T-helper 22 cell (primary cell): ENCODE results near the gene BHLHA9.
"Not testable (repeated sequence)": the region's sequence is repeated elsewhere in the genome, so short reads cannot be mapped to it uniquely, and the experiment has no call there.

ENCODE experiments used
- DNase-seq: peaks from one replicate; pipeline ENCODE4 v3.0.0-alpha.2; 2020; ENCODE audit warnings: low read depth

Gene BHLHA9

GRCh38 chr17:1270210-1271029 is at the start of gene BHLHA9:
Gene BHLHA9 (plus strand): TSS chr17:1270444. CDS start chr17:1270564, 120 bp downstream.
- DNase-seq: no peak

DNA sequence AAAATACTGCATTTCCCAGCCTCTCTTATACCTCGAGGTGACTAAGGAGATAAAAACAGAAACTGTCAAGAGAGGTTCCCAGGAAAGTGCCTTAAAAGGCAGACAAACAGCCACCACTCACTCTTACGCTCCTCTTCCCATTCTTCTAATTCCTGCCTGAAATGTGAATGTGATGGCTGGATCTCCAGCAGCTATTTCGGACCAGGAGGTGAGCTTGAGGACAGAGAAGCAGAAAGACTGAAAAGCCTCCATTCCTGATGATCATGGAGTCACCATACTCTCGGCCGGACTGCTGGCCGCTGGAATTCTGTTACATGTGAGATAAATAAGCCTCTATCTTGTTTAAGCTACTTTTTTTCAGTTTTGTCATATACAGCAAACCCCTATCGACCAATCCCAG is 49.0 kb upstream of the BHLHA9 start:
- no peak for DNase-seq

DNA sequence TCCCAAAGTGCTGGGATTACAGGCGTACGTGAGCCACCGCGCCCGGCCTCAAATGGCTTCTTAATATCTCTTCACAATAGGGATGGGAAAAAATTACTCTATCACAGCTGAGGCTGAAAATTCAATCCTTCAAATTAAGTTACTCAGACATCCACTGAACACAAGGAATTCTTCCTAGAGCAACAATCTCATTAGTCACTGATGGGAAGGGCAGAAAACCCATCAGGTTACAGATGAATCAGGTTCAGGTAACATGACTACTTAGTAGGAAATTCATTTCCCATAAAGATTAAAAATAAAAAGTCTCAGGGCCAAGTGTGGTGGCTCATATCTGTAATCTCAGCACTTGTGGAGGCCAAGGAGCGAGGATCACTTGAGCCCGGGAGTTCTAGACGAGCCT is 47.9 kb upstream of the BHLHA9 start:
- no peak for DNase-seq

DNA sequence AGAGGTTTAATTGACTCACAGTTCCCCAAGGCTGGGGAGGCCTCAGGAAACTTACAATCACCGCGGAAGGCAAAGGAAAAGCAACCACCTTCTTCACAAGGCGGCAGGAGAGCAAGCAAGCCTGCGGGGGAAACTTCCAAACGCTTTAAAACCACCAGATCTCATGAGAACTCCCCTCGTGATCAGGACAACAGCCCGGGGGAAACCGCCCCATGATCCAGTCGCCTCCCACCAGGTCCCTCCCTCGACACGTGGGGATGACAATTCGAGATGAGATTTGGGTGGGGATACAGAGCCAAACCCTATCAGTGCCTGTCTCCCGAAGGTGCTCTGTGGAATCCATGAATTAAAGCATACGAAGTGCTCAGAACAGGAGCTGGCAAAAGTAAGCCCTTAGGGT is 46.6 kb upstream of the BHLHA9 start:
- DNase-seq: no peak

GRCh38 chr17:1224330-1224729 is 45.9 kb upstream of the BHLHA9 start:
- DNase-seq: no peak

- DNase-seq: no peak
Observed at GRCh38 chr17:1226308-1226707, 43.9 kb upstream of the BHLHA9 start.

DNA sequence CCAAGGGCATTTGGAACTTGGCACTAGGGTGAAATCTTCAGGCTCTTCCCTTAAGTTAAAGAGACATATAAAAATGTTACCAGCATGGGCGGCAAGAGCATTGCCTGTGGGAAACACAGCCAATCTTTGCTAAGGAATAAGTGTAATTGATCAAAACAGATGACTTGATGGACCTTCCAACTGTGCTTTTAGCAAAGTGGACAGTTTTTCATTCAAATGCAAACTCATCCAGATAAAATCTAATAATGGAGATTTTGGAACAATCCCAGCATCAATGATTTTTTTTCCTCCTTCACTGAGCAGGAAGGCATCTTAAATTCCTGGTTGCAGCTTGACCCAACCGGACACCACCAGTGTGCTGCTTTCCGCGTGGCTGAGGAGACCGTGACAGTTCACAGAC is 42.9 kb upstream of the BHLHA9 start:
- DNase-seq: no peak

DNA sequence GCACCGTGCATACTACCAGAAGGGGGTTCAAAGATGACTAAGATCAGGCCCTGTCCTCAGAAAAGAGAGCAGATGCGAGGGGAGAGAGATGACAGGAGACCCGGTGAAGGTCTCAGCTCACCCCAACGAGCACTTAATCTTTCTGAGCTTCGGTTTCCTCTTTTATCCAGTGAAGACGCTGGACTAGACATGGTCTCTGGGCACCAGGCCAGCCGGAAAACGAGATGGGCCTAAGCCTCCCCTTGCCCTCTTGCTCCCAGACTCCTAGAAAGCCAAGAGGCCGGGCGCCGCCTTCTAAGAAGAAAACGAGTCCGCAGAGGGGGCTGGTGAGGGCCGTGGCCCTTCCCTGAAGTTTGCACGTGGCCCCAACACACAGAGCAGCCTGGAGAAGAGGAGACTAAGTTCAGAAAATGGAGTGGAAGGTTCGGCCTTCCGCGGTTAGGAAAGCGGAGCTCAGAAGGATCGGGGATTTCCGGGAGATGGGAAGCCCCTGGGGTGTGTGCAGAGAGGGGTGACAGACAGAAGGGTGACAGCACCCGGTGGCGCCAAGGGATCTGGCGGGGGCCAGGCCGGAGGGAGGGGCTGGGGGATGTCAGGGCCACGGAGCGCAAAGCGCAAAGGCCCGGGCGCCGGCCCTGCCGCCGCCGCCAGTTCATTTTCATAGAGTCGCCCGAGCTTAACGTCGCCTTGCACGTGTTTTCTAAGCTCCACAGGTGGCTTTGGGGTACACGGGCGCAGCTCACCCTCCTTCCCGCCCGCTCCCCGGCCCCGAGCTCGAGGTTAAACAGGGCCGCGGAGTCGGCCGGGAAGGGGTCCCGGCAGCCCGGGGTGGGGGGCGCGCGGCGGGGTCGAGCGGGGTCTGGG is 42.1 kb upstream of the BHLHA9 start:
- peak; percentile 14 for DNase-seq

GRCh38 chr17:1228781-1229348 is 41.4 kb upstream of the BHLHA9 start:
- no peak for DNase-seq

GRCh38 chr17:1229349-1229899 is 40.8 kb upstream of the BHLHA9 start:
- DNase-seq: peak; percentile 16

GRCh38 chr17:1229900-1230501 is 40.2 kb upstream of the BHLHA9 start:
- DNase-seq: no peak

GRCh38 chr17:1231456-1231855 is 38.8 kb upstream of the BHLHA9 start:
- DNase-seq: no peak

DNA sequence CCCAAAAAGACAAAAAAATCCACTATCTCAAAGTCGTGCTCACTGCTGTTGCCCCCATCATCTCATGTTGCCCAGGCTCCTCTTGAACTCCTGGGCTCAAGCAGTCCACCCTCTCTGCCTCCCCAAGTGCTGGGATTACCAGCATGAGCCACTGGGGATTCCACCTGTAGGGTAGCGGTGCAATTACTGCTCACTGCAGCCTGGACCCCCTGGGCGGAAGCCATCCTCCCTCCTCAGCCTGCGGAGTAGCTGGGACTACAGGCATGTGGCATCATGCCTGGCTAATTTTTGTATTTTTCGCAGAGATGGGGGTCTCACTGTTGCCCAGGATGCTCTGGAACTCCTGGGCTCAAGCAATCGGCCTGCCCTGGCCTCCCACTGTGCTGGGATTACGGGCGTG is 37.9 kb upstream of the BHLHA9 start:
- no peak for DNase-seq

- no peak for DNase-seq
Observed at GRCh38 chr17:1232786-1233185, 37.5 kb upstream of the BHLHA9 start.

GRCh38 chr17:1234455-1234854 is 35.8 kb upstream of the BHLHA9 start:
- DNase-seq: no peak

- DNase-seq: no peak
Observed at GRCh38 chr17:1237471-1237870, 32.8 kb upstream of the BHLHA9 start.

DNA sequence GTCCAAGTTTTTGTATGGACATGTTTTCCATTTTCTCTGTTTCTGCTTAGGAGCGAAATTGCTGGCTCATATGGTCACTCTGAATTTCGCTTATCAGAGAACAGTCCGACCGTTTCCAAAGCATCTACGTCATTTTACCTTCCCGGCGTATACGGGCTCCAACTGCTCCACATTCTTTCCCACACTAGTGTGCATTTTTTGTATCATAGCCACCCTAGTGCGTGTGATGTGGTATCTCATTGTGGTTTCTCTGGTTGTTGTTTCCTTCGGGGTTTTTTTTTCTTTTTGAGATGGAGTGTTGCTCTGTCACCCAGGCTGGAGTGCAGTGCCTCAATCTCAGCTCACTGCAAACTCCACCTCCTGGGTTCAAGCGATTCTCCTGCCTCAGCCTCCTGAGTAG is 31.0 kb upstream of the BHLHA9 start:
- DNase-seq: no peak

GRCh38 chr17:1240426-1240825 is 29.8 kb upstream of the BHLHA9 start:
- not testable (repeated sequence) for DNase-seq

DNA sequence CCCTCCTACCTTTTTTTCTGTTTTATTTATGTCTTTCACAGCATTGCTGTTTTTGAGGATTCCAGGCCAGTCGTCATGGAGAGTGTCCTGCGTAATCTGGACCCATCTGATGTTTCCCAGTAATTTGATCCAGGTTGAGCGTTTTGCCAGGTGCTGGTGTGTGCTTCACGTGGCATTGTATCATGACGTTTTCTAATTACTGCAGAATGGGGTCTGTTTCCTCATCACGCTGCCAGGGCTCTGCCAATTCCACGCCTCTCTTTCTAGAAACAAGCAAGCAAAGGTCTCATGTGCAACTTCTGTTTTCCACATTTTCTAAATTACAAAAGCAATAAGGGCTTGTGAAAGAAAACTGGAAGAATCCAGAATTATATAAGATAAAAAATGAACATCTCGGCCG is 28.3 kb upstream of the BHLHA9 start:
- DNase-seq: no peak

DNA sequence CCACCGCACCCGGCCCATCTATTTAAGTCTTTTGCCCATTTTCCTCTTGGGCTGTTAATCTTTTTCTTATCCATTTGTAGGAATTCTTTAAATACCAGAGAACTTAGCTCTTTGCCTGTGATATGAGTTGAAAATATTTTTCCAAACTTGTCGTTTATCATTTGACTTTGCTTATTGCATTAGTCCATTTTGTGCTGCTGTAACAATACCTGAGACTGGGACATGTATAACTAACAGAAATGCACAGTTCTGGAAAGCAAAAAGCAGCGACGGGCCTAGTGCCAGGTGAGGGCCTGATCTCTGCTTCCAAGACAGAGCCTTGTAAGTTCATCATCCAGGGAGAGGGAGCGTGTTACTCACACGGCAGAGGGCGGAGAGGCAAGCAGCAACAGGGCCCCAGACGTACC is 25.6 kb upstream of the BHLHA9 start:
- no peak for DNase-seq

DNA sequence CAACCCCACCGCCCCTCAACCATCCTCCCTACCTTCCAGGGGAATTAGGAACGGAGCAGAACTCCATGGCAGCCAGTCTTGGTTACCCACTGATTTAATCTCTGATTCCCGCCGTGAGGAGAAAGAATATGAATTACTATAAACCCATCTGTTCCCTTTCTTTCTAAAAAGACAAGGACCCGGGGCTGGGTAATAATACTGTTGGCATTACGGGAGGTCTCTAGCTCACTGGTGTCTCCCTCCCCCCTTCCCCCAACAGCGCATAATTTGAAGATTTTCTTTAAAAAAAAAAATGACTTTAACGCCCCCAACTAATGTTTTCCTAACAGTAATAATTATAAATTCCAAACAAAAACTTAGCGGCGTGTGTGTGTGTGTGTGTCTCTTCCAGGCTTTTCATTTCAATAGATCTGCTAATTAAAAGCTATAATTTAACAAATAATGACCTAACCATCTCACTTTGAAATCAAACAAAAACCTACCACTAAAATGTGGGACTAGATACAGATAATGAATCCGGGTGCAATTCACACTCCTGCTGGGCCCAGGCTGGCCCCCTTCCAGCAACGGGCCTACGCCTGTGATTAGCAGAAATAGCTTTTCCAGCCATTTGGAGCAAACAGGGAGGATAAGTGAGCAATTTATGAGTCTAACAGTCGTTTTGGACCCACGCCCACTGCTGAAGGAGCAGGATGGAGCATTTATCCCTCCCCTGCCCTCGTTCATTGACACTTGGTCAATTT is 18.2 kb upstream of the BHLHA9 start:
- DNase-seq: no peak
